ENCODE results near the gene TNFAIP8L1. TPM values are rescaled to one million over a fixed set of nuclear protein-coding genes. Genes with fewer than 3 reads are reported as not detected.

Gene TNFAIP8L1
- total RNA-seq, 1 donor from 2014 or later = 3.0 TPM

- FAIRE-seq = no peak
- H3K36me3 ChIP-seq (ENCODE audit: insufficient read depth, low read length) = peaks cover 12% of the 10 kb centered on the region
- H3K79me2 ChIP-seq (ENCODE audit: insufficient read depth, low read length) = no peaks in the 10 kb centered on the region
- no peak overlapping the region for H3K27ac ChIP-seq (ENCODE audit: low read depth, low read length)
- H3K9me3 ChIP-seq (ENCODE audit: insufficient read depth, low read depth, low read length) = peaks cover 2% of the 10 kb centered on the region
- no peak overlapping the region for H2AFZ ChIP-seq (ENCODE audit: low read depth, low read length)
- H3K9ac ChIP-seq (ENCODE audit: low read length) = no peak overlapping the region
- no peaks in the 10 kb centered on the region for H3K27me3 Mint-ChIP-seq (ENCODE audit: low read depth, unreplicated experiment)
- no peaks in the 10 kb centered on the region for H3K27me3 ChIP-seq (ENCODE audit: insufficient read depth, low read length)
- no peak for DNase-seq (ENCODE audit: low read depth)
- H3K4me3 ChIP-seq (ENCODE audit: insufficient read depth, low read depth, low read length) = no peak overlapping the region
- H4K20me1 ChIP-seq (ENCODE audit: insufficient read depth, low read length) = peaks cover 39% of the 10 kb centered on the region
- H3K4me3 Mint-ChIP-seq (ENCODE audit: unreplicated experiment) = no peak overlapping the region
- H3K4me1 ChIP-seq (ENCODE audit: insufficient read depth, low read length) = no peaks in the 10 kb centered on the region
- peaks cover 25% of the 10 kb centered on the region for H3K36me3 Mint-ChIP-seq (ENCODE audit: low read depth, unreplicated experiment)
- TF ChIP-seq, protein P1, sequence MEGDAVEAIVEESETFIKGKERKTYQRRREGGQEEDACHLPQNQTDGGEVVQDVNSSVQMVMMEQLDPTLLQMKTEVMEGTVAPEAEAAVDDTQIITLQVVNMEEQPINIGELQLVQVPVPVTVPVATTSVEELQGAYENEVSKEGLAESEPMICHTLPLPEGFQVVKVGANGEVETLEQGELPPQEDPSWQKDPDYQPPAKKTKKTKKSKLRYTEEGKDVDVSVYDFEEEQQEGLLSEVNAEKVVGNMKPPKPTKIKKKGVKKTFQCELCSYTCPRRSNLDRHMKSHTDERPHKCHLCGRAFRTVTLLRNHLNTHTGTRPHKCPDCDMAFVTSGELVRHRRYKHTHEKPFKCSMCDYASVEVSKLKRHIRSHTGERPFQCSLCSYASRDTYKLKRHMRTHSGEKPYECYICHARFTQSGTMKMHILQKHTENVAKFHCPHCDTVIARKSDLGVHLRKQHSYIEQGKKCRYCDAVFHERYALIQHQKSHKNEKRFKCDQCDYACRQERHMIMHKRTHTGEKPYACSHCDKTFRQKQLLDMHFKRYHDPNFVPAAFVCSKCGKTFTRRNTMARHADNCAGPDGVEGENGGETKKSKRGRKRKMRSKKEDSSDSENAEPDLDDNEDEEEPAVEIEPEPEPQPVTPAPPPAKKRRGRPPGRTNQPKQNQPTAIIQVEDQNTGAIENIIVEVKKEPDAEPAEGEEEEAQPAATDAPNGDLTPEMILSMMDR (IDR thresholded peaks at IDR 0.05; ENCODE audit: insufficient read depth, low read depth, low read length) = no peak
- no peak for TF ChIP-seq EZH2 (IDR thresholded peaks at IDR 0.05; ENCODE audit: insufficient read depth, low read length)
- H3K9me3 Mint-ChIP-seq (ENCODE audit: unreplicated experiment) = no peaks in the 10 kb centered on the region
- no peak overlapping the region for H3K27ac Mint-ChIP-seq (ENCODE audit: unreplicated experiment)
- H3K4me1 Mint-ChIP-seq (ENCODE audit: low read depth, unreplicated experiment) = no peaks in the 10 kb centered on the region
- H3K4me2 ChIP-seq (ENCODE audit: low read length) = no peak overlapping the region
Measured at GRCh38 chr19:4656102-4656501, 16.8 kb downstream of the TNFAIP8L1 start.

GRCh38 chr19:4657262-4657661, 17.9 kb downstream of the TNFAIP8L1 start:
- Mint-ChIP-seq H3K4me1 (ENCODE audit: low read depth, unreplicated experiment) (peaks cover 2% of the 10 kb centered on the region), H3K27me3 (ENCODE audit: low read depth, unreplicated experiment) (no peaks in the 10 kb centered on the region), H3K9me3 (ENCODE audit: unreplicated experiment) (no peaks in the 10 kb centered on the region), H3K36me3 (ENCODE audit: low read depth, unreplicated experiment) (peaks cover 32% of the 10 kb centered on the region), H3K27ac (ENCODE audit: unreplicated experiment) (no peak overlapping the region), H3K4me3 (ENCODE audit: unreplicated experiment) (no peak overlapping the region)
- H3K9me3 ChIP-seq (ENCODE audit: insufficient read depth, low read depth, low read length) = peaks cover 2% of the 10 kb centered on the region
- H3K9ac ChIP-seq (ENCODE audit: low read length) = no peak overlapping the region
- no peaks in the 10 kb centered on the region for H3K79me2 ChIP-seq (ENCODE audit: insufficient read depth, low read length)
- TF ChIP-seq, protein P1 (IDR thresholded peaks at IDR 0.05; ENCODE audit: insufficient read depth, low read depth, low read length) = no peak
- TF ChIP-seq EZH2 (IDR thresholded peaks at IDR 0.05; ENCODE audit: insufficient read depth, low read length) = no peak
- H3K27me3 ChIP-seq (ENCODE audit: insufficient read depth, low read length) = no peaks in the 10 kb centered on the region
- no peak for FAIRE-seq
- no peak for DNase-seq (ENCODE audit: low read depth)
- H4K20me1 ChIP-seq (ENCODE audit: insufficient read depth, low read length) = peaks cover 50% of the 10 kb centered on the region
- peaks cover 17% of the 10 kb centered on the region for H3K36me3 ChIP-seq (ENCODE audit: insufficient read depth, low read length)
- H3K27ac ChIP-seq (ENCODE audit: low read depth, low read length) = no peak overlapping the region
- H3K4me1 ChIP-seq (ENCODE audit: insufficient read depth, low read length) = no peaks in the 10 kb centered on the region
- H2AFZ ChIP-seq (ENCODE audit: low read depth, low read length) = no peak overlapping the region
- H3K4me3 ChIP-seq (ENCODE audit: insufficient read depth, low read depth, low read length) = no peak overlapping the region
- no peak overlapping the region for H3K4me2 ChIP-seq (ENCODE audit: low read length)

DNA sequence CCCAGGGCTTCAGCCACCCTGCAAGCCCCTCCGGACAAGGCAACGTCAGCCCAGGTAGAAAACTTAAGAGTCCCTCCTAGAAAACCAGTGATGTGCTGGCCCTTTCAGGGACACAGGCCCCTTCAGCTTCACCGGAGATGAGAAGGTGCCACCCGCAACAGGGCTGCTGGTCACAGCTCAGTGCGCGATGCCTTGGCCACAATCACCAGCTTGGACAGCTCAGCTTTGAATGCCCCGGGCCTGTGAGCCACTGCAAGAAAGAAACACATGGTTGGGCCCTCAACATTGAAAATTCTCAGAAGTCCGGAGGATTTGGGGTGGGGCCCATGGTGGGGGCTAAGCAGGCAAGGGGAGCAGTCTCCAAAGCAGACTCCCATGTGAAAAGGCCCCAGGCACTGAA, 18.5 kb downstream of the TNFAIP8L1 start:
- Histone ChIP-seq H3K36me3 (ENCODE audit: insufficient read depth, low read length) (peaks cover 18% of the 10 kb centered on the region), H3K4me3 (ENCODE audit: insufficient read depth, low read depth, low read length) (no peak overlapping the region), H2AFZ (ENCODE audit: low read depth, low read length) (no peak overlapping the region), H3K79me2 (ENCODE audit: insufficient read depth, low read length) (peaks cover 5% of the 10 kb centered on the region), H3K27ac (ENCODE audit: low read depth, low read length) (no peak overlapping the region), H3K9ac (ENCODE audit: low read length) (no peak overlapping the region), H3K9me3 (ENCODE audit: insufficient read depth, low read depth, low read length) (peaks cover 2% of the 10 kb centered on the region), H4K20me1 (ENCODE audit: insufficient read depth, low read length) (peaks cover 56% of the 10 kb centered on the region), H3K4me2 (ENCODE audit: low read length) (no peak overlapping the region), H3K27me3 (ENCODE audit: insufficient read depth, low read length) (no peaks in the 10 kb centered on the region), H3K4me1 (ENCODE audit: insufficient read depth, low read length) (no peaks in the 10 kb centered on the region)
- DNase-seq (ENCODE audit: low read depth) = no peak
- H3K4me1 Mint-ChIP-seq (ENCODE audit: low read depth, unreplicated experiment) = peaks cover 2% of the 10 kb centered on the region
- H3K9me3 Mint-ChIP-seq (ENCODE audit: unreplicated experiment) = no peaks in the 10 kb centered on the region
- FAIRE-seq = no peak
- H3K27ac Mint-ChIP-seq (ENCODE audit: unreplicated experiment) = no peak overlapping the region
- H3K4me3 Mint-ChIP-seq (ENCODE audit: unreplicated experiment) = no peak overlapping the region
- no peaks in the 10 kb centered on the region for H3K27me3 Mint-ChIP-seq (ENCODE audit: low read depth, unreplicated experiment)
- TF ChIP-seq, protein P1 (IDR thresholded peaks at IDR 0.05; ENCODE audit: insufficient read depth, low read depth, low read length) = no peak
- TF ChIP-seq EZH2 (IDR thresholded peaks at IDR 0.05; ENCODE audit: insufficient read depth, low read length) = no peak
- H3K36me3 Mint-ChIP-seq (ENCODE audit: low read depth, unreplicated experiment) = peaks cover 32% of the 10 kb centered on the region

Data from astrocyte (in vitro differentiated cells and primary cell).